ENCODE results near the gene ZNF580.

The ZNF580 gene

GRCh38 chr19:55640577-55641425, at the start of gene ZNF580:
ZNF580 (plus strand) TSS chr19:55641002; CDS start chr19:55642509, 1,507 bp downstream.
- DNase-seq (ENCODE audit: low read depth), result peak; percentile 85

DNA sequence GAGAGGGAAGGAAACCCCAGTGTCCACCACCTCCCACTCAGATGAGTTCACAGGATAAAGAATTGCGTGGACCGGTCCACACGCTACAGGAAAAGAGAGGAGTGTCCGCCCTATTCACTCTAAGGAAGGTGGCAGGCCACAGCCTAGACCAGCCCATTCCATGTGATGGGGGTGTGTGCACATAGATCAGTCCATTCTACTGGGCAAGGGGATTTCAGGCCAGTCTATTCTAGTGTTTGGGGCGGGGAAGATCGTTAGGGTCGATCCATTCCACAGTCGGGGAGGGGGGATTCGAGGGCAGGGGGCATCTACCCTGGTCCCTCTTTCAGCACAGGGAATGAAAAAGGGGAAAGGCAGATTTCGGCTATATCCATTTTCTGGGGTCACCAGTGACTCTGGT, 49.2 kb upstream of the ZNF580 start:
- DNase-seq (ENCODE audit: low read depth), result no peak

DNA sequence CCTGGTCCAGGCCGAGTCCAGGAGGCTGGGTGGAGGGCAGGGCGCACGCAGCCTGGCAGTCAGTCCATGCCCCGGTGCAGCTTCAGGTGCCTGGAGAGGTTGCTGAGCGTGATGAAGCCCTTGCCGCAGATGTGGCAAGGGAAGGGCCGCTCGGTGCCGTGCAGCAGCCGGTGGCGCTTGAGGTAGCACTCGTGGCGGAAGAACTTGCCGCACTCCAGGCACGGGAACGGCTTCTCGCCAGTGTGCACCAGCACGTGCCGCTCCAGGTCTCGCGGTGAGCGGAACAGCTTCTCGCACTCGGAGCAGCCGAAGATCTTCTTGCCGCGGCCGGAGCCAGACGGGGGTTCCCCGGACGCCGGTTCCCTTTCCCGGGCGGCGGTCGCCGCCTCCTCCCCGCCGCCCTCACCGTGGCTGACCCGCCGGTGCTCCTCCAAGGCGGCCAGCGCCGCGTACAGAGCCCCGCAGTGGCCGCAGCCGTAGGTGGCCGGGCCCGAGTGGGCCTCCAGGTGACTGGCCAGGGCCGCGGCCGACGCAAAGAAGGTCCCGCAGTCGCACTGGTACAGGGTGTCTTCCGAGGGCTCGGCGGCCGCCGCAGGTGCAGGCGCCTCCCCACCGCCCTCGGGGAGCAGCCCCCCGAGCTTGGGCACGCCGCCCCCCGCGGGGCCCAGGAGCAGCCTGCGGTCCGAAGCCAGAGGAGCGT, 48.3 kb upstream of the ZNF580 start:
- no peak for DNase-seq (ENCODE audit: low read depth)

DNA sequence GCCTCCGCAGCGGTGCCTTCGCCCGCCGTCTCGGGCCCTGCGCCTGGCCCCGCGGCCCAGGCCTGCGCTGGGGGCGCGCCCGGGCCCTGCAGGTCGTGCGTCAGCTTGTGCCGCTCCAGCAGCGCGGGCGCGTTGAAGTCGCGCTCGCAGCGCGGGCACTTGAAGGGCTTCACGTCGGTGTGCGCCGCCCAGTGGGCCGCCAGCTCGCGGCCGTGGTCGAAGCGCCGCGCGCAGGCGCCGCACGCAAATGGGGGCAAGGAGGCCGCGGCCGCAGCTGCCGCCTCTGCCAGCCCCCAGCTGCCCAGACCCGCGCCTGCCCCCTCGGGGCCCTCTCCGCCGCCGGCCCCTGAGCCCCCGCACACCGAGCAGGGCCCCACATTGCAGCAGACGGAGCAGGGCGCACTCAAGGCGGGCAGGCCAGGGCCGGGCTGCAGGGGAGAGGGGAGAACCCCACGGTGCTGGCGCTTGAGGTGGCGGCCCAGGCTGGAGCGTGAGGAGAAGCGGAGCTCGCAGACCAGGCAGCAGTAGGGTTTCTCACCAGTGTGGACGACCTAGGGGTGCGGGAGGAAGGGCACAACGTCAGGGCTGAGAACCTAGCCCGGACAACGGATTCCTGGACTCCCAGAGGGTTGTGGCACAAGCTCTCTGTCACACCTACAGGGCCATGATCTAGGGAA, 47.6 kb upstream of the ZNF580 start:
- no peak for DNase-seq (ENCODE audit: low read depth)

DNA sequence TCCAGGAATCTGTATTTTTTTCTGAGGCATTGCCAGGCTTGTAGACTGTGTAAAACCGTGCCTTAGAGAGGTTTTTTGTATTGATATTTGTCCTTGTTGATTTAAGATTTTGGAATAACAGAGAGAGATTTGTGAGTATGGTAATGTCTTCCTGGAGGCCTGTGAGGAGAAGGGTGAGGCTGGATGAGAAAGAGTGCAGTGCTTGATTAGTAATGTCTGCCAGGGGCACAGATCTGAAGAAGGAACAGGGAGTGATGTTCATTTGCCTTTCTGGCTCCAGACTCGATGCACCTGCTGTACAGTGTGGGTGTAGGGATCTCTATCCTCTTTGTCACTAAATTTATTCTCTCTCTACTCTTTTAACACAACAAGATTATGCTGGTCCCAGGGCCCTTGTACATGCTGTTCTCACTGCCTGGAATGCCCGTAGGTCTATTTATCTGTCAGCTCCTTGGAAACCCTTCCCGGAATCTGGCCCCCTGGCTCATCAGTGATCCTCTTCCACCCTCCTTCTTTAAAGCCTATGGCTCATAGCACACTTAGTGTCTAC, 45.7 kb upstream of the ZNF580 start:
- peak; percentile 25 for DNase-seq (ENCODE audit: low read depth)

DNA sequence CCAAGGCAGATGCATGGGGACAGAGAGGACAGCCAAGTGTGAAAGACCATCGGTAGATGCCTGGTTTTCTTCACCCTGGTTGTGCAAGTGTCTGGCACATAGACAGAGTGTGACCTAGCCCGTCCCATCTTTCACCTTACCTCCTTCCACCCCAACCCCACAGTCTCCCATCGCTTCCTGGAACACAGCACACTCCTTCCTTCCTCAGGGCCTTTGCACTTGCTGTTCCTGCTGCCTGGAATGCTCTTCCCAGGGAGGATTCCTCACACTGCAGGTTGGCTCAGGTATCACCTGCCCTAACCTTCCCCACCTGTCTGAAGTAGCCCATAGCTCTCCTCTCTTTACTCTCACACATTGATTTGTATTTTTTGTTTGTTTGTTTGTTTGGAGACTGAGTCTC, 44.5 kb upstream of the ZNF580 start:
- DNase-seq (ENCODE audit: low read depth), result no peak

- no peak for DNase-seq (ENCODE audit: low read depth)
Measured at GRCh38 chr19:55597501-55597921, 43.3 kb upstream of the ZNF580 start.

- DNase-seq (ENCODE audit: low read depth), result no peak
Measured at GRCh38 chr19:55598034-55598433, 42.8 kb upstream of the ZNF580 start.

GRCh38 chr19:55598719-55599467, 41.9 kb upstream of the ZNF580 start:
- DNase-seq (ENCODE audit: low read depth), result peak; percentile 97

DNA sequence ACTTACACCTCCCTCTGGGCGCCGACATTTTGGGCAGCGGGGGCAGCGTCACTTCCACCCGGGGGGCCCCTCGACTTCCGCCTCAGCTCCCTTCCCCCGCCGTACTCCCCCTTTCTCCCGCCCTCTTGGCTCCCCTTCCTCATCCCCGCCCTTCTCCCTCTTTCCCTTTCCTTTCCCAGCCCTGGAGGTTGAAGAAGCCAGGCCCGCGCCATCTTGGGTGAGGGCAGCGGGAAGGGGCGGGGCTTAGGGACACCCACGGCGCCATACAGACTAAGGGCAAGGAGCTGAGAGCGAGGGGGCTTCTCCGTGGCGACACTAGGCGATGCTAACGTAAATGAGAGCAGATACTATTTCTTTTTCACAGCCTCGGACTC, 41.3 kb upstream of the ZNF580 start, which contains the start of gene FIZ1:
FIZ1 (minus strand) TSS at position 50 of the 374 bp plus-strand sequence. CDS start 1,652 bp downstream, outside the sequence.
- peak; percentile 99 for DNase-seq (ENCODE audit: low read depth)

DNA sequence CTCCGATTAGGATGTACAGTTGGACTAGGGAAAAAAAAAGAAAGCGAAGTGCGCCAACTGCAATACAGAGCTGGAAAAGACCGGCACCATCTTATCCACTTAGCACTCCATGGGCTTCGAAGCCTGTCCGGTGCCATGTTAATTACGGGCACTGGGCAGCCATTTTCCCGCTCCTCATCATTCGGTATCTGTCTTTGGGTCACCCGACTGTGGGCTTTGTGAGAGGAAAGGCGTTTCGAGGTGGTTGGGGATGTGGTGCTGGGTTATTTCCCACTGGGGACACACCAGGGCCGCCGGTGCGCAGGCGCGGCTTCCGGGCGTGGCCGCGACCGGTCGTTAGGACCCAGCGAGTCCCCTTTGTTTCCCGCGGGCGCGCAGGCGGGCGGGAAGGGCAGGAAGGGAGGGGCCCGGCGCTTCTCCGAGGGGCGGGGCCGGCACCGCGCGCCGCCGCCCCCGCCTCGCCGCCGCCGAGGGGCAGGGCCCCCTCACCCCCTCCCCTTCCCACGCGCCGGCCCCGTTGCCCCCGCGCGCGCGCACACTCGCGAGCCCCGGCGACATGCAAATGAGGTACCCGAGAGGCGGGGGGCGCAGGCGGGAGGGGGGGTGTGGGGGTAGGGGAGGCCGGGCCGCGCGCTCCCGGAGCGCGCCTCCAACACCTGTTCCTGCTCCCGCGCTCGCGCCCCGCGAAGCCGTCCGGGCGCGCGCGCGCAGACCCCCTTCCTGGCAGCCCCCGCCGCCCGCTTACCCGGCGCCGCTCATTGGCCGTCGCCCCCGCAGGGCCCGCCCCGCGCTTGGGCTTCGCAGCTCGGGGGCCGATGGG, 40.8 kb upstream of the ZNF580 start, which contains the start of gene ZNF524:
ZNF524 (plus strand) TSS at position 447 of the 820 bp plus-strand sequence. CDS start 1,825 bp downstream, outside the sequence.
- DNase-seq (ENCODE audit: low read depth), result peak; percentile 84

DNA sequence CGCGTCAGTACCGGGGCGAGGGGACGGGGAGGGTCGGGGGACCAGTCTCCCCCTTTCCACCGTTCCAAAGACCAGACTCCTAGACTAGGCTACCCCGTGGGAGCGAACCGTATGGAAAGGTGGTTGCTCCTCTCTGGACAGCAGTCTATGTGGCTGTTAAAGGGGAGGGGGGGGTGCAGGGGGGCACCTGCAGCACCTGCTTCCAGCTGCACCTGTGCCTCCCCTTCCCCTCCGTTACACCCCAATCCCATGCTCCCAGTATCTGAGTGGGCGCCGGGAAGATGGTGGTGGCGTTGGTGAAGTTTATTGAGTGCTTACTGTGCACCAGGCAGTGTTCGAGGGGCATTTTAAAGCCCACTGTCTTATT, 40.2 kb upstream of the ZNF580 start:
- DNase-seq (ENCODE audit: low read depth), result no peak

DNA sequence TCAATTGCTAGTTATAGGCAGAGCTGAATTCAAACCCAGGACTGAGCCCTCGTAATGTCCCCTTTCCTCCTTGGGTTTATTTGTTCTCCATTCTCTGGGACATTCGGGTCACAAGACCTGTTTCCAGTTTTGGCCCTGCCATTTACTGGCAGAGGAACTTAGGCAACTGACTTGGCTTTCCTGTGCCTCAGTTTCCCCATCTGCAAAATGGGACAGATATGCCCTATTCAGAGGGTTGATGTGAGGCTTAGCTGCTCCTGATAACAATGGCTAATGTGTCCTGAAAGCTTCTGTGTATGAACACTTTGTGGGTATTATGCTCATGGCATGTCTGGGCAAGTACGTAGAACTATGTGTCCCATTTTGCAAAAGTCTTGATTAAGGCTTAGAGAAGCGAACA, 39.7 kb upstream of the ZNF580 start:
- DNase-seq (ENCODE audit: low read depth), result no peak

DNA sequence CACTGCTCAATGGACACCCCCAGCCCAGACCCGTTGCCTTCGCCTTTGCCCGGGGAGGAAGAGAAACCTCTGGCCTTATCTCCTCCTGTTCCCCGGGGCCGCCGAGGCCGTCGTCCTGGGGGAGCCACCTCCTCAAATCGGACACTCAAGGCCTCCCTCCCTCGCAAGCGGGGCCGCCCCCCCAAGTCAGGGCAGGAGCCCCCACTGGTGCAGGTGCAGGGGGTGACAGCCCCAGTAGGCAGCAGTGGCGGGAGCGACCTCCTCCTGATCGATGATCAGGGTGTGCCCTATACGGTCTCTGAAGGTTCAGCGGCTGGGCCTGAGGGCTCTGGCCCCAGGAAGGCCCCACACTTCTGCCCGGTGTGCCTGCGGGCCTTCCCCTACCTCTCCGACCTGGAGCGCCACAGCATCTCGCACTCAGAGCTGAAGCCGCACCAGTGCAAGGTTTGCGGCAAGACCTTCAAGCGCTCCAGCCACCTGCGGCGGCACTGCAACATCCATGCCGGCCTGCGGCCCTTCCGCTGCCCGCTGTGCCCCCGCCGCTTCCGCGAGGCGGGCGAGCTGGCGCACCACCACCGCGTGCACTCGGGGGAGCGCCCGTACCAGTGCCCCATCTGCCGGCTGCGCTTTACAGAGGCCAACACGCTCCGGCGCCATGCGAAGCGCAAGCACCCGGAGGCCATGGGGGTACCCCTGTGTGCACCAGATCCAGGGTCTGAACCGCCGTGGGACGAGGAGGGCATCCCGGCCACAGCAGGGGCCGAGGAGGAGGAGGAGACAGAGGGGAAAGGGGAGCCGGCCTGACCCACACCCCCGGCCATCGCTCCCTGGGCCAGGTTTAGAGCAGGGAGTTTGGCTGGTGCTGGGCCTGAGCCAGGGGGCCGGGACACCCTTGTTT, 38.4 kb upstream of the ZNF580 start:
- no peak for DNase-seq (ENCODE audit: low read depth)

DNA sequence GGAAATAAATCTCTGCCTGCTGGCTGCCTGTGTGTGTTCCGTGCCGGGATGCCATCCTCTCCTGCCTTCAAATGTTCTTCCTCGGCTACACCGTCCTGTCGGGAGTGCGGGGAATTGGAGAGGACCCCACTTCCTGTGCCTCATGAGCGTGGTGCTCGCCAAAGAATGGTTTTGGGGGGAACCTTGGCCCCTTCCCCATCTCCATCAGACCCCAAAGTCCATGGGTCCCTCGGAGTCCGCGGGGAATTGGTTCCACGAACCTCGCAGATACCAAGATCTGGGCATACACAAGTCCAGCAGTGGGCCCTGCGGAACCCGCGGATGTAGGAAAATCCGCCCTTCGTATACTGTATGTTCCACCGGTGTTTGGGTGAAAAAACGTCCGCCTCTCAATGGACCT, 37.7 kb upstream of the ZNF580 start:
- no peak for DNase-seq (ENCODE audit: low read depth)

DNA sequence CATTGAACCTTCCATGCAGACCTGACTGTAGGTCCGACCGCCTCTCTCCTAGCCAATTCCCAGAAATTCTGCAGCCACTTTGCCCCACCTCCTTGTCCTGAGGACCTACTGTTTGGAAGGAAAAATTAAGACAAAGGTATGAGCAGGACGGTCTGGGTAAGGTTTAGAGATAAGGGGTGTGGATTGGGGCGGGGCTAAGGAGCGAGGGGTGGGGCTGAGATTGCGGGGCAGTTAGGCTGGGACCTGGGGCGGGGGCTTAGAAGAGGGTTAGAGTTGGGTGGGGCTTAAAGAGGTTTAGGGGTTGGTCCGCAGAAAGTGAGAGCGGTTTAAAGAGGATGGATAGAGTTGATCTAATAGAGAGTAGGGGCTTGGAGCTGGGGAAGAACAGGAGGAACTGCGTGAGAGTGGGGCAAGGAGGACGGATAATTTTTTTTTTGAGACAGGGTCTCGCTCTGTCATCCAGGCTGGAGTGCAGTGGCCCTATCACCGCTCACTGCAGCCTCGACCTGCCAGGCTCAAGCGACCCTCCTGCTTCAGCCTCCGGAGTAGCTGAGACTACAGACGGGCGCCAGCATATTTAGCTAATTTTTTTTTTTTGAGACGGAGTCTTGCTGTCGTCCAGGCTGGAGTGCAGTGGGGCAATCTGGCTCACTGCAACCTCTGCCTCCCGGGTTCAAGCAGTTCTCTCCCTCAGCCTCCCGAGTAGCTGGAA, 37.1 kb upstream of the ZNF580 start:
- no peak for DNase-seq (ENCODE audit: low read depth)

DNA sequence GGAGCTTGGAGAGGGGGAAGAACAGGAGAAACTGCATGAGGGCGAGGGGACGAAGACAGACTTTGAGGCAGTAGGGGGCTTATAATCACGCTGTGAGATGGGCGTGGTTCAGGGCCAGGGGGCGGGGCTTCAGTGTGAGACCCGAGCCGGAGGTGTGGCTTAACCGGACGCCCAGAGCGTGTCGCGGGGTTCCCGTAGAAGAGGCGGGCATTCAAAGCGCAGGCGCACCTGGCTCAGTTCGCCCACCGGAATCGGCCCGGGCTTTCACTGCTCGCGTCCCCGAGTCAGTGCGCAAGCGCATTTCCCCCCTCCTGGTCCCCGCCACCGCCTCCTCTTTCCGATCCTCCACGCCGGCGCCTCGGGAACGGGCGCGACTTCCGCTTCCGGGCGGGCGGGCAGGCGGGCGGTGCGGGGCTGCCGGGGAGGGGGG, 35.6 kb upstream of the ZNF580 start:
- peak; percentile 93 for DNase-seq (ENCODE audit: low read depth)

- DNase-seq (ENCODE audit: low read depth), result peak; percentile 84
Measured at GRCh38 chr19:55605637-55606470, 34.9 kb upstream of the ZNF580 start, which contains the start of gene ZNF865. ZNF865 (plus strand) TSS chr19:55605647; CDS start chr19:55613619, 7,972 bp downstream.

All from amniotic epithelial cell (primary cell).